ENCODE results near the gene UCHL3.

Gene UCHL3

GRCh38 chr13:75550159-75550567, 572 bp downstream of the UCHL3 start:
- DNase-seq: peak; percentile 30 to 35

GRCh38 chr13:75554464-75554863, 4.9 kb downstream of the UCHL3 start:
- no peak for DNase-seq

GRCh38 chr13:75554981-75555380, 5.4 kb downstream of the UCHL3 start:
- no peak for DNase-seq

GRCh38 chr13:75555836-75556235, 6.2 kb downstream of the UCHL3 start:
- DNase-seq: no peak

GRCh38 chr13:75556961-75557360, 7.4 kb downstream of the UCHL3 start:
- no peak for DNase-seq

GRCh38 chr13:75558145-75558840, 8.7 kb downstream of the UCHL3 start:
- no peak for DNase-seq

- DNase-seq: no peak
These were observed 17.1 kb downstream of the UCHL3 start for GRCh38 chr13:75566658-75567057.

GRCh38 chr13:75569576-75569975, 20.0 kb downstream of the UCHL3 start:
- DNase-seq: no peak

GRCh38 chr13:75579529-75579928, 29.9 kb downstream of the UCHL3 start:
- no peak for DNase-seq

- DNase-seq: no peak
These were observed 32.5 kb downstream of the UCHL3 start for GRCh38 chr13:75581874-75582640.

- no peak for DNase-seq
These were observed 33.5 kb downstream of the UCHL3 start for GRCh38 chr13:75583091-75583490.

- DNase-seq: no peak
These were observed 35.6 kb downstream of the UCHL3 start for GRCh38 chr13:75585153-75585552.

- no peak for DNase-seq
These were observed 38.1 kb downstream of the UCHL3 start for GRCh38 chr13:75587679-75588078.

- DNase-seq: no peak
These were observed 47.1 kb downstream of the UCHL3 start for GRCh38 chr13:75596657-75597182.

GRCh38 chr13:75600371-75600770, 50.8 kb downstream of the UCHL3 start:
- DNase-seq: no peak

GRCh38 chr13:75603038-75603437, 53.4 kb downstream of the UCHL3 start:
- DNase-seq: no peak

- no peak for DNase-seq
These were observed 57.9 kb downstream of the UCHL3 start for GRCh38 chr13:75607447-75607846.

GRCh38 chr13:75610466-75610865, 60.9 kb downstream of the UCHL3 start:
- no peak for DNase-seq

- no peak for DNase-seq
These were observed 62.8 kb downstream of the UCHL3 start for GRCh38 chr13:75612354-75612753.

GRCh38 chr13:75617230-75617629, 67.6 kb downstream of the UCHL3 start:
- no peak for DNase-seq

GRCh38 chr13:75618308-75618707, 68.7 kb downstream of the UCHL3 start:
- DNase-seq: no peak

- DNase-seq: no peak
These were observed 70.4 kb downstream of the UCHL3 start for GRCh38 chr13:75620020-75620419.

GRCh38 chr13:75621147-75621546, 71.6 kb downstream of the UCHL3 start:
- DNase-seq: no peak

- DNase-seq: no peak
These were observed 79.2 kb downstream of the UCHL3 start for GRCh38 chr13:75628801-75629200.

Measured in activated CD4-positive, alpha-beta T cell treated with anti-CD3 and anti-CD28 coated beads for 4 hours (primary cell).